HEK293 (cell line): ENCODE data around the gene MYL10.

Source experiments
- CTCF ChIA-PET: fragments of 350-600 bp; formaldehyde crosslinking; extraction: SDS; loops from one replicate; lab custom pipeline; 2021; ENCODE audit warnings: antibody characterized with exemption; lab: Yijun Ruan, JAX
- POLR2A ChIA-PET: fragments of 300-600 bp; formaldehyde crosslinking; extraction: SDS; loops from one replicate; lab custom pipeline; 2020; ENCODE audit warnings: antibody characterized with exemption, inconsistent platforms; lab: Yijun Ruan, JAX
- H3K27ac ChIP-seq: fragments of 200-500 bp; sonication (Bioruptor generic); 2 replicates; pipeline ENCODE4 v1.5.1; 2014; ENCODE audit warnings: low read depth, low read length, control low read depth, inconsistent platforms; ENCODE audit errors: extremely low read depth
- H3K36me3 ChIP-seq, 2 experiments: fragments of 200-500 bp in 1 of 2; sonication (Bioruptor generic) in 1 of 2; 1 replicate in 1 of 2; 2 replicates in 1 of 2; pipeline ENCODE4 v1.5.1; 2014 to 2017; ENCODE audit warnings: inconsistent platforms in 2 of 2, low read length in 2 of 2; ENCODE audit not compliant: control insufficient read depth in 2 of 2, insufficient read depth in 1 of 2
- H3K4me1 ChIP-seq: fragments of 200-500 bp; sonication (Bioruptor generic); 2 replicates; pipeline ENCODE4 v1.5.1; 2014; ENCODE audit warnings: mild to moderate bottlenecking, low read length, inconsistent platforms; ENCODE audit not compliant: control insufficient read depth, insufficient read depth
- H3K4me3 ChIP-seq: 2 replicates; pipeline ENCODE4 v1.5.1; 2011; ENCODE audit warnings: low read depth, mild to moderate bottlenecking, control low read depth, low read length, moderate library complexity
- H3K9me3 ChIP-seq: fragments of 200-500 bp; sonication (Bioruptor generic); 2 replicates; pipeline ENCODE4 v1.5.1; 2014; ENCODE audit warnings: low read depth, low read length, inconsistent platforms; ENCODE audit not compliant: control insufficient read depth, insufficient read depth
- GLI2 ChIP-seq: fragments of 450-650 bp; formaldehyde crosslinking; IDR thresholded peaks from 2 replicates; pipeline ENCODE4; 2017; ENCODE audit warnings: missing biosample characterization, missing genetic modification characterization, low read depth, borderline replicate concordance
- GLIS2 ChIP-seq: fragments of 450-650 bp; formaldehyde crosslinking; IDR thresholded peaks from 2 replicates; pipeline ENCODE4 v1.5.1; 2016; ENCODE audit warnings: missing biosample characterization, missing genetic modification characterization
- KLF1 ChIP-seq: fragments of 450-650 bp; formaldehyde crosslinking; IDR thresholded peaks from 2 replicates; pipeline ENCODE4 v1.5.1; 2016; ENCODE audit warnings: missing biosample characterization, missing genetic modification characterization
- KLF17 ChIP-seq: fragments of 450-650 bp; formaldehyde crosslinking; IDR thresholded peaks from 2 replicates; pipeline ENCODE4 v1.5.1; 2016; ENCODE audit warnings: missing biosample characterization, missing genetic modification characterization
- PATZ1 ChIP-seq: fragments of 450-650 bp; formaldehyde crosslinking; IDR thresholded peaks from 2 replicates; pipeline ENCODE4 v1.5.1; 2016; ENCODE audit warnings: missing biosample characterization, missing genetic modification characterization
- REPIN1 ChIP-seq: fragments of 450-650 bp; formaldehyde crosslinking; IDR thresholded peaks from 2 replicates; pipeline ENCODE4 v1.5.1; 2017; ENCODE audit warnings: missing biosample characterization, missing genetic modification characterization, low read depth
- WT1 ChIP-seq: fragments of 450-650 bp; formaldehyde crosslinking; IDR thresholded peaks from 2 replicates; pipeline ENCODE4 v1.5.1; 2016; ENCODE audit warnings: missing biosample characterization, missing genetic modification characterization
- ZBTB17 ChIP-seq: fragments of 450-650 bp; formaldehyde crosslinking; IDR thresholded peaks from 2 replicates; pipeline ENCODE4 v1.5.1; 2016; ENCODE audit warnings: missing biosample characterization, missing genetic modification characterization
- ZBTB8A ChIP-seq: fragments of 450-650 bp; formaldehyde crosslinking; IDR thresholded peaks from 2 replicates; pipeline ENCODE4 v1.5.1; 2016; ENCODE audit warnings: missing biosample characterization, missing genetic modification characterization
- ZNF10 ChIP-seq: fragments of 450-650 bp; formaldehyde crosslinking; IDR thresholded peaks from 2 replicates; pipeline ENCODE4 v1.5.1; 2017; ENCODE audit warnings: missing biosample characterization, missing genetic modification characterization
- ZNF140 ChIP-seq: fragments of 450-650 bp; formaldehyde crosslinking; IDR thresholded peaks from 2 replicates; pipeline ENCODE4 v1.5.1; 2016; ENCODE audit warnings: missing biosample characterization, missing genetic modification characterization
- ZNF221 ChIP-seq: fragments of 450-650 bp; formaldehyde crosslinking; IDR thresholded peaks from 2 replicates; pipeline ENCODE4 v1.5.1; 2017; ENCODE audit warnings: missing biosample characterization, missing genetic modification characterization, borderline replicate concordance
- ZNF23 ChIP-seq: fragments of 450-650 bp; formaldehyde crosslinking; IDR thresholded peaks from 2 replicates; pipeline ENCODE4 v1.5.1; 2016; ENCODE audit warnings: missing biosample characterization, missing genetic modification characterization, borderline replicate concordance
- ZNF354C ChIP-seq: fragments of 450-650 bp; formaldehyde crosslinking; IDR thresholded peaks from 2 replicates; pipeline ENCODE4 v1.5.1; 2016; ENCODE audit warnings: missing biosample characterization, missing genetic modification characterization, low read depth, borderline replicate concordance
- ZNF362 ChIP-seq: fragments of 450-650 bp; formaldehyde crosslinking; IDR thresholded peaks from 2 replicates; pipeline ENCODE4 v1.5.1; 2016; ENCODE audit warnings: missing biosample characterization, missing genetic modification characterization
- ZNF366 ChIP-seq: fragments of 450-650 bp; formaldehyde crosslinking; conservative IDR thresholded peaks from 2 replicates; pipeline ENCODE4 v1.5.1; 2016; ENCODE audit warnings: missing biosample characterization, missing genetic modification characterization
- ZNF433 ChIP-seq: fragments of 450-650 bp; formaldehyde crosslinking; IDR thresholded peaks from 2 replicates; pipeline ENCODE4 v1.5.1; 2016; ENCODE audit warnings: missing biosample characterization, missing genetic modification characterization, low read depth
- ZNF501 ChIP-seq: fragments of 450-650 bp; formaldehyde crosslinking; IDR thresholded peaks from 2 replicates; pipeline ENCODE4 v1.5.1; 2016; ENCODE audit warnings: missing biosample characterization, missing genetic modification characterization
- ZNF530 ChIP-seq: fragments of 450-650 bp; formaldehyde crosslinking; IDR thresholded peaks from 2 replicates; pipeline ENCODE4 v1.5.1; 2016; ENCODE audit warnings: low read depth, missing biosample characterization, missing genetic modification characterization
- ZNF561 ChIP-seq: fragments of 450-650 bp; IDR thresholded peaks from 2 replicates; pipeline ENCODE4 v1.5.1; 2018; ENCODE audit warnings: missing biosample characterization, missing genetic modification characterization, borderline replicate concordance
- ZNF623 ChIP-seq: fragments of 450-650 bp; formaldehyde crosslinking; IDR thresholded peaks from 2 replicates; pipeline ENCODE4 v1.5.1; 2016; ENCODE audit warnings: missing biosample characterization, missing genetic modification characterization
- ZNF645 ChIP-seq: fragments of 450-650 bp; formaldehyde crosslinking; IDR thresholded peaks from 2 replicates; pipeline ENCODE4; 2016; ENCODE audit warnings: missing biosample characterization, missing genetic modification characterization
- ZNF658 ChIP-seq: fragments of 450-650 bp; formaldehyde crosslinking; IDR thresholded peaks from 2 replicates; pipeline ENCODE4; 2016; ENCODE audit warnings: missing biosample characterization, missing genetic modification characterization
- ZNF747 ChIP-seq: fragments of 450-650 bp; formaldehyde crosslinking; IDR thresholded peaks from 2 replicates; pipeline ENCODE4 v1.5.1; 2016; ENCODE audit warnings: missing biosample characterization, missing genetic modification characterization
- ZNF837 ChIP-seq: fragments of 450-650 bp; formaldehyde crosslinking; IDR thresholded peaks from 2 replicates; pipeline ENCODE4 v1.5.1; 2016; ENCODE audit warnings: missing biosample characterization, missing genetic modification characterization
- ZSCAN18 ChIP-seq: fragments of 450-650 bp; formaldehyde crosslinking; IDR thresholded peaks from 2 replicates; pipeline ENCODE4 v1.5.1; 2016; ENCODE audit warnings: missing biosample characterization, missing genetic modification characterization
- ZSCAN4 ChIP-seq: fragments of 450-650 bp; formaldehyde crosslinking; IDR thresholded peaks from 2 replicates; pipeline ENCODE4 v1.5.1; 2017; ENCODE audit warnings: missing biosample characterization, missing genetic modification characterization

Gene MYL10

GRCh38 chr7:101620395-101620794 is 8.7 kb downstream of the MYL10 start (continued):
- no peak for TF ChIP-seq PATZ1

- no peak for TF ChIP-seq ZSCAN4 (tag by site-specific recombination)
- TF ChIP-seq WT1 (tag by site-specific recombination) = no peak
- no peak for TF ChIP-seq ZNF366 (tag by site-specific recombination)
- TF ChIP-seq ZNF747 (tag by site-specific recombination) = no peak
- no peak for TF ChIP-seq ZNF10 (tag by site-specific recombination)
- no peak for TF ChIP-seq ZNF354C
- no peak for TF ChIP-seq GLI2 (tag by site-specific recombination)
- TF ChIP-seq ZBTB17 (tag by site-specific recombination) = no peak
- TF ChIP-seq ZNF433 (tag by site-specific recombination) = no peak
- no peak for TF ChIP-seq ZNF658 (tag by site-specific recombination)
- no peak for TF ChIP-seq KLF1 (tag by site-specific recombination)
- TF ChIP-seq ZNF623 (tag by site-specific recombination) = no peak
- TF ChIP-seq ZNF140 = no peak
- no peak for TF ChIP-seq KLF17 (tag by site-specific recombination)
- TF ChIP-seq ZNF501 = no peak
- no peak for TF ChIP-seq ZNF221 (tag by site-specific recombination)
- TF ChIP-seq ZBTB8A (tag by site-specific recombination) = no peak
- TF ChIP-seq ZNF530 (tag by site-specific recombination) = no peak
- no peak for TF ChIP-seq REPIN1
- TF ChIP-seq ZNF561 = no peak
- ChIA-PET POLR2A (no interaction called here), CTCF (interaction anchor here (1.5 kb wide), 1 partner anchor 16 kb away, joined by 4 read pairs; no protein-coding TSS in a partner anchor)
- no peak overlapping the region for H3K27ac ChIP-seq
- H3K36me3 ChIP-seq = no peaks in the 10 kb centered on the region
- no peak overlapping the region for H3K4me3 ChIP-seq
- no peaks in the 10 kb centered on the region for H3K9me3 ChIP-seq
- H3K4me1 ChIP-seq = no peaks in the 10 kb centered on the region
Measured at GRCh38 chr7:101618916-101619315, 10.2 kb downstream of the MYL10 start.

- Histone ChIP-seq H3K27ac (no peak overlapping the region), H3K36me3 (no peaks in the 10 kb centered on the region), H3K9me3 (no peaks in the 10 kb centered on the region), H3K4me1 (no peaks in the 10 kb centered on the region), H3K4me3 (no peak overlapping the region)
- ChIA-PET CTCF (interaction anchor here (1.5 kb wide), 1 partner anchor 15 kb away, joined by 4 read pairs; no protein-coding TSS in a partner anchor), POLR2A (no interaction called here)
- no peak for TF ChIP-seq ZNF23 (tag by site-specific recombination)
- TF ChIP-seq GLIS2 = peak; percentile 53; the same call in 1 of the 2 replicates
- TF ChIP-seq ZNF837 (tag by site-specific recombination) = no peak
- no peak for TF ChIP-seq ZNF645 (tag by site-specific recombination)
- TF ChIP-seq ZSCAN18 (tag by site-specific recombination) = no peak
- TF ChIP-seq ZNF221 (tag by site-specific recombination) = no peak
- TF ChIP-seq WT1 (tag by site-specific recombination) = peak; percentile 69
- no peak for TF ChIP-seq ZNF362 (tag by site-specific recombination)
Measured at GRCh38 chr7:101618207-101618839, 10.8 kb downstream of the MYL10 start.
